GM19438 (cell line): ENCODE measurements around the gene CDON.
"Not testable (repeated sequence)": the region's sequence is repeated elsewhere in the genome, so short reads cannot be mapped to it uniquely, and the experiment has no call there.

Source experiments
- ATAC-seq: cut with Tn5 transposase; IDR thresholded peaks from one replicate; pipeline ENCODE4 v1.9.1; 2021; ENCODE audit warnings: low read depth; ENCODE audit not compliant: unreplicated experiment

The CDON gene

DNA sequence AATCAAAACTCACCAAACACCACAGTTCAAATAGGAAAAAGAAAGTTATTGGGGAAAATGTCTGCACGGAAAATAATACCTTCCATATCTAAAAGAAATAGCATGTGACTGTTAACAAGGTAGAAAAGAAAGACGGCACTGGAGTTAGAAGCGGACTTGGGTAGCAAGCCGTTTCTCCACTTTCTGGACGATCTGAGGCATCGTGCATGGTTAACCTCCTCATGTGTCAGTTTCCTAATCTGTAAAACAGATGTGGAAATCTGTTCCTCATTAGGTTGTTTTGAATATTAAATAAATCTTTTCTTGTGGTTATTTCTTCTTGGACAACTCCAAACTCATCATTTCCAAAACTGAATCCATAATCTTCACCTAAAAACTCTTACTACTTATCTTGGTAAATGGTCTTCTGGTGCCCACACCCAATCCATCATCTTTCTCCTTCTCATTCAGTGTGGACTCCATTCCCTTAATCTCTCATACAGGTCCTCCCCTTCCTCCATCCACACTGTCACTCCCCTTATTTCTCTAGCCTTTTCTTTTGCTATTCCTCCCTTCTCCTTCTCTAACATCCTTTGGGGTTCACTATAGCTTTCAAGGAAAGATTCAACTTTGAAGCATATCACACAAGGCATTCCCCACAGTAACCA is 63.3 kb downstream of the CDON start:
- no peak for ATAC-seq

DNA sequence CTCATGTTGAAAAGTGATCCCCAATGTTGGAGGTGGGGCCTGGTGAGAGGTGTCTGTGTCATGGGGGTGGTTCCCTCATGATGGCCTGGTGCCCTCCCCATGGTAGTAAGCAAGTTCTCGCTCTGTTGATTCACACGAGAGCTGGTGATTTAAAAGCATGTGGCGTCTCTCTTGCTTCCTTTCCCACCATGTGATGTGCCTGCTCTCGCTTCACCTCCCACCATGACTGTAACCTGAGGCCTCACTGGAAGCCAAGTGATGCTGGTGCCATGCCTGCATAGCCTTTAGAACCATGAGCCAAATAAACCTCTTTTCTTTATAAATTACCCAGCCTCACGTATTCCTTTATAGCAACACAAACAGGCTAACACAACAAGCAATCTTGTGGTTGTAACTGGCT is 64.4 kb downstream of the CDON start:
- ATAC-seq, result no peak

DNA sequence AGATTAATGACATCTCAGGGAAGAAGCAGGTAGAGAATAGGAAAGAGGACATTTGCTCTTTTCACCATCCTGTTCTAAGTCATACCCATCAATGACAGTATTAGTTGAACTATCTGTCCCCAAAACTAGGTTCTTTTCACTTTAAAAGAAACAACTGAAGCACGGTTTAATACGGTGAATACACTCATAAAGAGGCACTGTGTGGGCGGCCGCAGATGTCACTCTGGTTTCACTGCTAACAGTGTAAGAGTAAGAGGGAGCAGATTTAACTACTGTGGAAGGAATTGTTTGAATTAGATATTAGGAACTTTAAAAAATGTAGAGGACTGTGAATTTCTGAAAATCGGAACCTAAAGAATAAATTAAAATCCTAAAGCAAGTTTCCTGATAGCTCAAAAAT is 67.4 kb downstream of the CDON start:
- ATAC-seq, result no peak

DNA sequence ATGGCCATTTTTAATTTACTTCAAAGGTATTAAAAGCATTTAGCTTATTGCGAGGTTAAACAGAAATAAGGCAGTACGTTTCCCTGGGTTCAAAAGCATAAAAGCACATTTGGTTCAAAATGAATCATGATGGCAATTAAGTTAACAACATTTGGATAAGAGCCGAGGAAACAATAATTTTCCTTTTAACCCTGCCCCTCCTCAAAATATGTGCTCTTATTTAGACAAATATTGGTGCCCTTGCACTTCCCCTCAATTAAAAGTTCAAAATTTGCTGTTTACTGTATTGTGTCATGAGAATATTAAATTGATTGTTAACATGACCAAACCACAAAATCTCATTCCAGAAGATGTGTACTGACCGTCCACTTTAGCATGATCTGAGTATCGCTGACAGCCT is 68.2 kb downstream of the CDON start:
- no peak for ATAC-seq

GRCh38 chr11:125992893-125993292 is 69.8 kb downstream of the CDON start:
- ATAC-seq, result no peak

GRCh38 chr11:125990244-125990643 is 72.4 kb downstream of the CDON start:
- ATAC-seq, result no peak

GRCh38 chr11:125987066-125987641 is 75.5 kb downstream of the CDON start:
- ATAC-seq, result no peak

DNA sequence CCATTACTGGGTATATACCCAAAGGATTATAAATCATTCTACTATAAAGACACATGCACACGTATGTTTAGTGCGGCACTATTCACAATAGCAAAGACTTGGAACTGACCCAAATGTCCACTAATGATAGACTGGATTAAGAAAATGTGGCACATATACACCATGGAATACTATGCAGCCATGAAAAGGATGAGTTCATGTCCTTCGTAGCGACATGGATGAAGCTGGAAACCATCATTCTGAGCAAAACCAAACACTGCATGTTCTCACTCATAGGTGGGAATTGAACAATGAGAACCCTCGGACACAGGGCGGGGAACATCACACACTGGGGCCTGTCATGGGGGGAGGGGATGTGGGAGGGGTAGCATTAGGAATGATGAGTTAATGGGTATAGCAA is 76.7 kb downstream of the CDON start:
- ATAC-seq, result not testable (repeated sequence)

- ATAC-seq, result no peak
Measured at GRCh38 chr11:125982348-125982730, 80.3 kb downstream of the CDON start.

DNA sequence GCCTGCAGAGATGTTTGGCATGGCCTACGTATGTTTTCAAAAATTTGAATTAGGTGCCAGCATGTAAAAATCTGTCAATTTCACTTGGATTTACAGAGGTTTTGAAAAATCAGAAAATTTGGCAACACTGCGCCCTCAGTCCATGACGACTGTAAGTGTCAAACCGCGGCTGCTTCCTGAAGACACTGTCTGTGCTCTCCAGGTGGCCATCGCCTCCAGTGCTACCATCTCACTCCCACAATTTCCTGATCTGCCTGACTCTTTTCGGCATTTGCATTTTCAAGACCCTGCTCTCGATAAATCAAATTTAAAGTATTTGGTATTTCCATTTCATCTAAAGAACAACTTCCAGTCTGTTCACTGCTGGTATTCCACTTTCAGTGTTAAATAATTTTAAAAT is 82.2 kb downstream of the CDON start:
- ATAC-seq, result no peak

- no peak for ATAC-seq
Measured at GRCh38 chr11:125979511-125979910, 83.2 kb downstream of the CDON start.

- ATAC-seq, result no peak
Measured at GRCh38 chr11:125978778-125979407, 83.8 kb downstream of the CDON start.

GRCh38 chr11:125978181-125978716 is 84.4 kb downstream of the CDON start:
- ATAC-seq, result no peak

- no peak for ATAC-seq
Measured at GRCh38 chr11:125977333-125977732, 85.3 kb downstream of the CDON start.

DNA sequence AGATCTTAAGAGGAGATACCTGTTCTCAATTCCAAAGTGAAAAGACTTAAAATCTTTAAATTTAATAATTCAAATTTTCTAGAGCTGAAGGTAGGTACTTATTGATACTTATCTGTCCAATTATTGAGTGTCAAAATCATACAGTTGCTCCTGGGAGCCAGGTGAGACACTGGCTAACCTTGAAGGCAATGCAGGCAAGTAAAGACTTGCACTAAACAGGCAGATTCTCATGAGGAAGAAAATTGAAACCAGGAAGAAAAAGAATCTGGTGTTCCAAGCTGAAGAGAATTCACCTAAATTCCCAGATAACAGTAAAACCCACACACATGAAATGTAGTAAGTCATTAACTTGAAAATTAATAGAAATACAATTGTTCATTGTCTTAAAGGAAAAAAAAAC is 86.5 kb downstream of the CDON start:
- ATAC-seq, result no peak

DNA sequence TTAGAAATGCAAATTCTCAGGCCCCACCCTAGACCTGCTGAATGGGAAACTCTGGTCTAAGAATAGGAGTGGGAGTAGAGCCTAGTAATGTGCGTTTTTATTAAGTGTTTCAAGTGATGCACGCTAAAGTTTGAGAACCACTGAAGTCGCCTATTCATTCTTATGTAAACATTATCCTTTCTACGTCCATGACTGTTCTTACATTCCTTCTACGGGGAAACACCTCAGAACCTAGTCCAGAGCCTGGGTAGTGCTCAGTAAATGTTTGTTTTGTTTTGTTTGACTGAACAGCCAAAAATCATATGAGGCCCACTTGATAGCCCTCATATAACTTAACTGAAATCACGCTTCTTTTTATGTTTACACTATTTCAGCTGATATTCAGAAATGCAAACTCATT is 87.0 kb downstream of the CDON start:
- no peak for ATAC-seq

GRCh38 chr11:125974284-125974683 is 88.4 kb downstream of the CDON start:
- ATAC-seq, result no peak

- ATAC-seq, result no peak
Measured at GRCh38 chr11:125971618-125972017, 91.0 kb downstream of the CDON start.

- ATAC-seq, result no peak
Measured at GRCh38 chr11:125968354-125968753, 94.3 kb downstream of the CDON start.

DNA sequence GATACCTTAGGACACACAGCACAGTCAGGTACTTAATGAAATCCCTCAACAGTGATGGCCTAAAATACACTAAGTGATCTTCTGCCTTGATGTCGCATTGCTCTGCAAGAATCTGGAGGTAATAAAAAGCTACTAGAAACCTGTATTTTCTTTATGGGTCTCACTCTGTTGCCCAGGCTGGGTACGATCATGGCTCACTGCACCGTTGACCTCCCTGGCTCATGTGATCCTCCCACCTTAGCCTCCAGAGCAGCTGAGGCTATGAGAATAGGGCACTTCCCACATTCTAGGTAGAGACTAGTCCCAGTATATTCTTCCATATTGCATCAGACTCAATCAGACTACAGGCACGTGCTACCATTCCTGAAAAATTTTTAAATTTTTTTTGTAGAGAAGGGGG is 95.2 kb downstream of the CDON start:
- ATAC-seq, result no peak

- ATAC-seq, result no peak
Measured at GRCh38 chr11:125960771-125961170, 101.9 kb downstream of the CDON start.

DNA sequence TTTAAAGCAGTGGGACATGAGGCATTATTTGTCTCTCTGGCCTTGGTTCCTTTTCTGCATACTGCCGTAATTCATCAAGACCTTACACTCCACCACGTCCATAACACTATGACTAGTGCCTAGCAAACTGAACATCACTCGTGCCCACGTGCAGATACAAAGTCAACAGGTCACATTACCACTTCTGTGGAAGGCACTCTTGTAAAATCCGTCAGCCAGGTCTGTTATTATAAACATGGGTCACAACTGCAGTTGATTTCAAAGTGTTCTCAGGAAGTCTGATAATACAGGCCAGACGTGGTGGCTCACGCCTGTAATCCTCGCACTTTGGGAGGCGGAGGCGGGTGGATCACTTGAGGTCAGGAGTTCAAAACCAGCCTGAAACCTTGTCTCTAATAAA is 102.7 kb downstream of the CDON start:
- no peak for ATAC-seq
